Measurements from ENCODE around the gene YPEL2.

Gene YPEL2

GRCh38 chr17:59439262-59439661 lies 107.8 kb downstream of the YPEL2 start:
- DNase-seq = no peak

- no peak for DNase-seq
Observed at GRCh38 chr17:59439741-59440211, 108.3 kb downstream of the YPEL2 start.

- peak; percentile 94 for DNase-seq
Observed at GRCh38 chr17:59440757-59441463, 109.5 kb downstream of the YPEL2 start.

GRCh38 chr17:59441464-59442096 lies 110.1 kb downstream of the YPEL2 start:
- DNase-seq = no peak

- DNase-seq = no peak
Observed at GRCh38 chr17:59443106-59443505, 111.7 kb downstream of the YPEL2 start.

Measured in stimulated activated CD8-positive, alpha-beta memory T cell treated with anti-CD3 and anti-CD28 coated beads, Interleukin-4, amount 100 ng/mL, for 48 hours (primary cell).